Measurements from ENCODE around the gene RTL5. TPM values are rescaled to one million over a fixed set of nuclear protein-coding genes. Genes with fewer than 3 reads are reported as not detected.

RTL5 gene
- total RNA-seq, 1 experiment from 2014 or later, result 2.5 TPM

DNA sequence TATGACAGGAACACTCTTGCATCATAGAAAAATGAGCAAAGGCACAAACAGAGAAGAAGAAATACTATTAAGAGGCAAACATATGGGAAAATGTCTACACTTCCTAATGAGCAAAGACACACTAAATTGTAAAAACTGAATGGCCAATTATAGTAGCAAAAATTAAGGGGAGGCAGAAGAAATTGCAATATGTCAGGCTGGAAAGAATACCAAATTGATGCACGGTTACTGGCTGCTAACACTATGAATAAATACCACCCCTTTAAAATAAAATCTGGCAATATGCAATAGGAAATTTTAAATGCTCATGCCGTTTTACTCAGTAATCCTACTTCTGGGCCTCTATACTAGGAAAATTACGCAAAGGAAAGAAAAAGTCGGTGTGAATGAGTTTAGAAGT lies 33.8 kb upstream of the RTL5 start:
- CTCF ChIA-PET, result no interaction called here
- Histone ChIP-seq H3K4me1 (ENCODE audit: control insufficient read depth in 1 of 2, insufficient read depth in 2 of 2, low read length in 2 of 2) (no peaks in the 10 kb centered on the region), H3K9me3 (ENCODE audit: control insufficient read depth in 1 of 2, insufficient read depth in 1 of 2, low read depth in 1 of 2, low read length in 2 of 2) (no peaks in the 10 kb centered on the region), H3K4me3 (replicated peaks in 1 of 2; ENCODE audit: low read depth in 1 of 2, low read length in 2 of 2) (no peak overlapping the region), H3K36me3 (ENCODE audit: control insufficient read depth in 1 of 2, insufficient read depth in 2 of 2, low read length in 2 of 2) (no peaks in the 10 kb centered on the region), H2AFZ (ENCODE audit: low read depth, low read length, poor library complexity, severe bottlenecking) (no peak overlapping the region), H3K9ac (ENCODE audit: low read length) (no peak overlapping the region), H3K27me3 (ENCODE audit: insufficient read depth, low read length) (no peaks in the 10 kb centered on the region), H4K20me1 (ENCODE audit: insufficient read depth) (no peaks in the 10 kb centered on the region), H3K4me2 (ENCODE audit: low read length) (no peak overlapping the region), H3K9me2 (ENCODE audit: insufficient read depth) (no peaks in the 10 kb centered on the region), H3K27ac (ENCODE audit: low read depth, low read length) (no peak overlapping the region), H3K79me2 (ENCODE audit: insufficient read depth, low read length) (no peaks in the 10 kb centered on the region)
- DNase-seq (ENCODE audit: low read depth, low spot score) (no peak), ATAC-seq (no peak)
- RAD21 ChIA-PET (ENCODE audit: low non-redundant PET in 1 of 2, low total read pairs in 2 of 2, uncharacterized antibody in 2 of 2, unreplicated experiment in 2 of 2), result no interaction called here
- BruUV-seq (replicated peaks), result no TSS peak
- TF ChIP-seq POLR2AphosphoS5 (IDR thresholded peaks at IDR 0.05; ENCODE audit: low read depth, low read length) (no peak), ELF1 (IDR thresholded peaks at IDR 0.05; ENCODE audit: borderline replicate concordance, low read depth) (no peak), ZFX (IDR thresholded peaks at IDR 0.05) (no peak), EZH2phosphoT487 (IDR thresholded peaks at IDR 0.05; ENCODE audit: borderline replicate concordance) (no peak), YY1 (IDR thresholded peaks at IDR 0.05; ENCODE audit: extremely low read depth, insufficient replicate concordance, low read depth, low read length) (no peak), CEBPB (IDR thresholded peaks at IDR 0.05; ENCODE audit: low read depth) (no peak)
- TF ChIP-seq, protein P1, sequence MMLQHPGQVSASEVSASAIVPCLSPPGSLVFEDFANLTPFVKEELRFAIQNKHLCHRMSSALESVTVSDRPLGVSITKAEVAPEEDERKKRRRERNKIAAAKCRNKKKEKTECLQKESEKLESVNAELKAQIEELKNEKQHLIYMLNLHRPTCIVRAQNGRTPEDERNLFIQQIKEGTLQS (IDR thresholded peaks at IDR 0.05), result no peak
- TF ChIP-seq, protein P2, sequence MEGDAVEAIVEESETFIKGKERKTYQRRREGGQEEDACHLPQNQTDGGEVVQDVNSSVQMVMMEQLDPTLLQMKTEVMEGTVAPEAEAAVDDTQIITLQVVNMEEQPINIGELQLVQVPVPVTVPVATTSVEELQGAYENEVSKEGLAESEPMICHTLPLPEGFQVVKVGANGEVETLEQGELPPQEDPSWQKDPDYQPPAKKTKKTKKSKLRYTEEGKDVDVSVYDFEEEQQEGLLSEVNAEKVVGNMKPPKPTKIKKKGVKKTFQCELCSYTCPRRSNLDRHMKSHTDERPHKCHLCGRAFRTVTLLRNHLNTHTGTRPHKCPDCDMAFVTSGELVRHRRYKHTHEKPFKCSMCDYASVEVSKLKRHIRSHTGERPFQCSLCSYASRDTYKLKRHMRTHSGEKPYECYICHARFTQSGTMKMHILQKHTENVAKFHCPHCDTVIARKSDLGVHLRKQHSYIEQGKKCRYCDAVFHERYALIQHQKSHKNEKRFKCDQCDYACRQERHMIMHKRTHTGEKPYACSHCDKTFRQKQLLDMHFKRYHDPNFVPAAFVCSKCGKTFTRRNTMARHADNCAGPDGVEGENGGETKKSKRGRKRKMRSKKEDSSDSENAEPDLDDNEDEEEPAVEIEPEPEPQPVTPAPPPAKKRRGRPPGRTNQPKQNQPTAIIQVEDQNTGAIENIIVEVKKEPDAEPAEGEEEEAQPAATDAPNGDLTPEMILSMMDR (IDR thresholded peaks at IDR 0.05 in 2 of 3, conservative IDR thresholded peaks at IDR 0.05 in 1 of 3; ENCODE audit: borderline replicate concordance in 1 of 3, insufficient read depth in 1 of 3, low read depth in 2 of 3, low read length in 2 of 3), result no peak
- TF ChIP-seq, protein P3, sequence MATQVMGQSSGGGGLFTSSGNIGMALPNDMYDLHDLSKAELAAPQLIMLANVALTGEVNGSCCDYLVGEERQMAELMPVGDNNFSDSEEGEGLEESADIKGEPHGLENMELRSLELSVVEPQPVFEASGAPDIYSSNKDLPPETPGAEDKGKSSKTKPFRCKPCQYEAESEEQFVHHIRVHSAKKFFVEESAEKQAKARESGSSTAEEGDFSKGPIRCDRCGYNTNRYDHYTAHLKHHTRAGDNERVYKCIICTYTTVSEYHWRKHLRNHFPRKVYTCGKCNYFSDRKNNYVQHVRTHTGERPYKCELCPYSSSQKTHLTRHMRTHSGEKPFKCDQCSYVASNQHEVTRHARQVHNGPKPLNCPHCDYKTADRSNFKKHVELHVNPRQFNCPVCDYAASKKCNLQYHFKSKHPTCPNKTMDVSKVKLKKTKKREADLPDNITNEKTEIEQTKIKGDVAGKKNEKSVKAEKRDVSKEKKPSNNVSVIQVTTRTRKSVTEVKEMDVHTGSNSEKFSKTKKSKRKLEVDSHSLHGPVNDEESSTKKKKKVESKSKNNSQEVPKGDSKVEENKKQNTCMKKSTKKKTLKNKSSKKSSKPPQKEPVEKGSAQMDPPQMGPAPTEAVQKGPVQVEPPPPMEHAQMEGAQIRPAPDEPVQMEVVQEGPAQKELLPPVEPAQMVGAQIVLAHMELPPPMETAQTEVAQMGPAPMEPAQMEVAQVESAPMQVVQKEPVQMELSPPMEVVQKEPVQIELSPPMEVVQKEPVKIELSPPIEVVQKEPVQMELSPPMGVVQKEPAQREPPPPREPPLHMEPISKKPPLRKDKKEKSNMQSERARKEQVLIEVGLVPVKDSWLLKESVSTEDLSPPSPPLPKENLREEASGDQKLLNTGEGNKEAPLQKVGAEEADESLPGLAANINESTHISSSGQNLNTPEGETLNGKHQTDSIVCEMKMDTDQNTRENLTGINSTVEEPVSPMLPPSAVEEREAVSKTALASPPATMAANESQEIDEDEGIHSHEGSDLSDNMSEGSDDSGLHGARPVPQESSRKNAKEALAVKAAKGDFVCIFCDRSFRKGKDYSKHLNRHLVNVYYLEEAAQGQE (IDR thresholded peaks at IDR 0.05; ENCODE audit: low read depth), result no peak
- TF ChIP-seq, protein P4, sequence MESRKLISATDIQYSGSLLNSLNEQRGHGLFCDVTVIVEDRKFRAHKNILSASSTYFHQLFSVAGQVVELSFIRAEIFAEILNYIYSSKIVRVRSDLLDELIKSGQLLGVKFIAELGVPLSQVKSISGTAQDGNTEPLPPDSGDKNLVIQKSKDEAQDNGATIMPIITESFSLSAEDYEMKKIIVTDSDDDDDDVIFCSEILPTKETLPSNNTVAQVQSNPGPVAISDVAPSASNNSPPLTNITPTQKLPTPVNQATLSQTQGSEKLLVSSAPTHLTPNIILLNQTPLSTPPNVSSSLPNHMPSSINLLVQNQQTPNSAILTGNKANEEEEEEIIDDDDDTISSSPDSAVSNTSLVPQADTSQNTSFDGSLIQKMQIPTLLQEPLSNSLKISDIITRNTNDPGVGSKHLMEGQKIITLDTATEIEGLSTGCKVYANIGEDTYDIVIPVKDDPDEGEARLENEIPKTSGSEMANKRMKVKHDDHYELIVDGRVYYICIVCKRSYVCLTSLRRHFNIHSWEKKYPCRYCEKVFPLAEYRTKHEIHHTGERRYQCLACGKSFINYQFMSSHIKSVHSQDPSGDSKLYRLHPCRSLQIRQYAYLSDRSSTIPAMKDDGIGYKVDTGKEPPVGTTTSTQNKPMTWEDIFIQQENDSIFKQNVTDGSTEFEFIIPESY (IDR thresholded peaks at IDR 0.05; ENCODE audit: extremely low read depth, insufficient replicate concordance, low read length), result no peak
- intact Hi-C loops (cut with micrococcal nuclease), result no loop called here
- POLR2A ChIA-PET, result no interaction called here

All from HCT116 (cell line).